ENCODE results near the gene CYREN.

DNA sequence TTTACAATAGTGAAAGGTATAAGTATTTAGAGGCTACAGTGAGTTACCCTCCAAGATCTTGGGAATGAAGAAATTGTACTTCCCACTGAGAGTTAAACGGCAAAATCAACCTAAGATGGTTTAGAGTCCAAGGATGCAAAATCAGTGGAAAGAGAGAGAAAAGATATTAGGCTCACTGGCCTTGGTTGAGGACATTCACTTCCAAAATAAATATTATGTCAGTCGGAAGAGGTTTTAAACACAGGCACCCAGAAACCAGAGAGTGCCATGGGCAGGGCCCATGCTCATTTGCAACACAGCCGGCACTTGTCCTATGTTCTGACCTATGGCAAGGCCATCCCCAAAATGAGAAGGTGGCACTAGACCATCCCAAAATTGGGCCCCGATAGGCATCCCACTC, 44.7 kb upstream of the CYREN start:
- TF ChIP-seq, protein P1, sequence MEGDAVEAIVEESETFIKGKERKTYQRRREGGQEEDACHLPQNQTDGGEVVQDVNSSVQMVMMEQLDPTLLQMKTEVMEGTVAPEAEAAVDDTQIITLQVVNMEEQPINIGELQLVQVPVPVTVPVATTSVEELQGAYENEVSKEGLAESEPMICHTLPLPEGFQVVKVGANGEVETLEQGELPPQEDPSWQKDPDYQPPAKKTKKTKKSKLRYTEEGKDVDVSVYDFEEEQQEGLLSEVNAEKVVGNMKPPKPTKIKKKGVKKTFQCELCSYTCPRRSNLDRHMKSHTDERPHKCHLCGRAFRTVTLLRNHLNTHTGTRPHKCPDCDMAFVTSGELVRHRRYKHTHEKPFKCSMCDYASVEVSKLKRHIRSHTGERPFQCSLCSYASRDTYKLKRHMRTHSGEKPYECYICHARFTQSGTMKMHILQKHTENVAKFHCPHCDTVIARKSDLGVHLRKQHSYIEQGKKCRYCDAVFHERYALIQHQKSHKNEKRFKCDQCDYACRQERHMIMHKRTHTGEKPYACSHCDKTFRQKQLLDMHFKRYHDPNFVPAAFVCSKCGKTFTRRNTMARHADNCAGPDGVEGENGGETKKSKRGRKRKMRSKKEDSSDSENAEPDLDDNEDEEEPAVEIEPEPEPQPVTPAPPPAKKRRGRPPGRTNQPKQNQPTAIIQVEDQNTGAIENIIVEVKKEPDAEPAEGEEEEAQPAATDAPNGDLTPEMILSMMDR (IDR thresholded peaks at IDR 0.05; ENCODE audit: low read depth, low read length, poor library complexity, severe bottlenecking) = no peak
- TF ChIP-seq EZH2phosphoT487 (IDR thresholded peaks at IDR 0.05; ENCODE audit: borderline replicate concordance, low read length) = no peak
